Neural crest cell (in vitro differentiated cells): ENCODE results near the gene C10orf53. TPM values are rescaled to one million over a fixed set of nuclear protein-coding genes. Genes with fewer than 3 reads are reported as not detected.

Experiments
- DNase-seq: peaks from one replicate; pipeline ENCODE4 v3.0.0; 2021; ENCODE audit warnings: low read depth, mixed read lengths, low spot score
- H3K27ac Mint-ChIP-seq: one replicate; pipeline ENCODE4 v1.8.0; 2021; ENCODE audit warnings: mild to moderate bottlenecking, mixed read lengths; ENCODE audit not compliant: unreplicated experiment
- H3K27me3 Mint-ChIP-seq: 2 replicates; pipeline ENCODE4 v1.8.0; 2021; ENCODE audit warnings: low read depth, mild to moderate bottlenecking, mixed read lengths
- H3K36me3 Mint-ChIP-seq: 2 replicates; pipeline ENCODE4 v1.8.0; 2021; ENCODE audit warnings: low read depth, mild to moderate bottlenecking, mixed read lengths
- H3K4me1 Mint-ChIP-seq: 2 replicates; pipeline ENCODE4 v1.8.0; 2021; ENCODE audit warnings: mixed read lengths
- H3K4me3 Mint-ChIP-seq: one replicate; pipeline ENCODE4 v1.8.0; 2021; ENCODE audit warnings: mild to moderate bottlenecking, mixed read lengths
- H3K9me3 Mint-ChIP-seq: 2 replicates; pipeline ENCODE4 v1.8.0; 2021; ENCODE audit warnings: mixed read lengths
- CTCF ChIP-seq: fragments of 200-600 bp; sonication (generic); conservative IDR thresholded peaks from 2 replicates; pipeline ENCODE4 v1.5.0; 2021; ENCODE audit warnings: antibody characterized with exemption, mild to moderate bottlenecking
- total RNA-seq: library from RNA; stranded (reverse); gene quantifications from 2 replicates; pipeline ENCODE4 v1.2.1, GENCODE V29; 2021

The C10orf53 gene
- total RNA-seq, 1 donor from 2014 or later, result not detected

GRCh38 chr10:49746626-49747302 is 67.3 kb downstream of the C10orf53 start:
- no peak for DNase-seq
- peaks cover 13% of the 10 kb centered on the region for H3K4me1 Mint-ChIP-seq
- H3K36me3 Mint-ChIP-seq, result peaks cover 3% of the 10 kb centered on the region
- H3K27ac Mint-ChIP-seq, result no peak overlapping the region
- no peaks in the 10 kb centered on the region for H3K9me3 Mint-ChIP-seq
- no peak for TF ChIP-seq CTCF
- no peak overlapping the region for H3K4me3 Mint-ChIP-seq
- no peaks in the 10 kb centered on the region for H3K27me3 Mint-ChIP-seq

Other genes starting within 250 kb of the C10orf53 start
- 19.7 and 23.0 TPM in 2 replicates for gene ERCC6, start 140.5 kb upstream of the C10orf53 start, total RNA-seq
- gene SLC18A3, start 69.3 kb upstream of the C10orf53 start, total RNA-seq, result 16.7 and 17.9 TPM in 2 replicates
- 2.7 and 3.3 TPM in 2 replicates for gene CHAT, start 65.6 kb upstream of the C10orf53 start, total RNA-seq
- 10.1 and 10.6 TPM in 2 replicates for gene OGDHL, start 82.7 kb downstream of the C10orf53 start, total RNA-seq